AG09319 (cell line): ENCODE data around the gene RMDN3.

Source experiments
- DNase-seq: peaks from one replicate; pipeline ENCODE4 v3.0.0-alpha.2; 2010; ENCODE audit warnings: low read depth; ENCODE audit errors: extremely low read depth
- CTCF ChIP-seq: IDR thresholded peaks from 2 replicates; pipeline ENCODE4 v1.5.1; 2011; ENCODE audit warnings: low read depth, mild to moderate bottlenecking, inconsistent platforms, low read length, moderate library complexity

The RMDN3 gene

GRCh38 chr15:40759961-40760360, 4.9 kb upstream of the RMDN3 start:
- no peak for TF ChIP-seq CTCF
- no peak for DNase-seq

- DNase-seq = no peak
Measured at GRCh38 chr15:40756938-40757337, 1.9 kb upstream of the RMDN3 start.

GRCh38 chr15:40755812-40756208, 756 bp upstream of the RMDN3 start:
- TF ChIP-seq CTCF = no peak
- DNase-seq = no peak

More at GRCh38 chr15:40756938-40757337, 1.9 kb upstream of the RMDN3 start:
- no peak for TF ChIP-seq CTCF

- no peak for DNase-seq
- no peak for TF ChIP-seq CTCF
Measured at GRCh38 chr15:40754574-40754882, 526 bp downstream of the RMDN3 start.

GRCh38 chr15:40751745-40752144, 3.3 kb downstream of the RMDN3 start:
- TF ChIP-seq CTCF = no peak
- no peak for DNase-seq

GRCh38 chr15:40750885-40751284, 4.2 kb downstream of the RMDN3 start:
- TF ChIP-seq CTCF = no peak
- DNase-seq = no peak

- DNase-seq = no peak
- no peak for TF ChIP-seq CTCF
Measured at GRCh38 chr15:40749151-40749630, 5.9 kb downstream of the RMDN3 start.
